IPS-18a (cell line): ENCODE data around the gene WWC1.

Source experiments
- H3K27ac ChIP-seq: one replicate; pipeline ENCODE4 v1.5.1; 2013; ENCODE audit warnings: low read length
- H3K27me3 ChIP-seq: one replicate; pipeline ENCODE4 v1.6.1; 2013; ENCODE audit warnings: mild to moderate bottlenecking, low read length; ENCODE audit not compliant: control insufficient read depth, insufficient read depth
- H3K36me3 ChIP-seq: one replicate; pipeline ENCODE4 v1.6.1; 2013; ENCODE audit warnings: low read depth, low read length; ENCODE audit not compliant: control insufficient read depth
- H3K4me1 ChIP-seq: one replicate; pipeline ENCODE4 v1.6.1; 2013; ENCODE audit warnings: low read depth, low read length; ENCODE audit not compliant: control insufficient read depth
- H3K4me3 ChIP-seq: one replicate; pipeline ENCODE4 v1.5.1; 2013; ENCODE audit warnings: low read length
- H3K9ac ChIP-seq: one replicate; pipeline ENCODE4 v1.6.1; 2013; ENCODE audit warnings: mild to moderate bottlenecking, low read length, moderate library complexity
- H3K9me3 ChIP-seq: one replicate; pipeline ENCODE4 v1.6.1; 2013; ENCODE audit warnings: low read depth, low read length; ENCODE audit not compliant: control insufficient read depth

Gene WWC1

GRCh38 chr5:168464641-168465040 lies 173.2 kb downstream of the WWC1 start:
- Histone ChIP-seq H3K9me3 (no peaks in the 10 kb centered on the region), H3K27ac (no peak overlapping the region), H3K9ac (no peak overlapping the region), H3K4me3 (no peak overlapping the region), H3K36me3 (peaks cover 37% of the 10 kb centered on the region), H3K27me3 (no peaks in the 10 kb centered on the region), H3K4me1 (no peaks in the 10 kb centered on the region)

DNA sequence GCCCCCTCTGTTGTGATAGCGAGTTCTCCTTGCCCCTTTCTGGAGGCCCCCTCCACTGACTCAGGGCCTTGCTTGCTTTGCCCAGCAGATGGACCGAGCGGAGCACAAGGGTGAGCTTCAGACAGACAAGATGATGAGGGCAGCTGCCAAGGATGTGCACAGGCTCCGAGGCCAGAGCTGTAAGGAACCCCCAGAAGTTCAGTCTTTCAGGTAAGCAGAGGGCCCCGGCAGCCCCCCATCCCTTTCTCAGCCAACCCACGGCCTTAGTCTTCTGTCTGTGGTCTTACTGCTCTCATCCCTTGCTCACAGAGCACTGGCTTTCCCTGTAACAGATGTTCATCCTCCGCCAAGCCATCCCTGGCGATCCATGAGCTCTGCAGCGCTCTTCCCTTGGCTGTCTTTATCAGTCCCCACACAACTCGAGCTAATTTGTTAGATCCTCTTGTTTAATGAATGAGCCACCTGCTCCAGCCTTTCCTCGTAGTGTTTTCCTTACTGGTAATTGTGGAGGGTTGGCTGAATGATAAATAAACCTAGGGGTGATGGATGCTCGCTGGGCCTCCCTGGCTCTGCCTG lies 176.4 kb downstream of the WWC1 start:
- Histone ChIP-seq H3K4me3 (no peak overlapping the region), H3K36me3 (peaks cover 37% of the 10 kb centered on the region), H3K27me3 (no peaks in the 10 kb centered on the region)

DNA sequence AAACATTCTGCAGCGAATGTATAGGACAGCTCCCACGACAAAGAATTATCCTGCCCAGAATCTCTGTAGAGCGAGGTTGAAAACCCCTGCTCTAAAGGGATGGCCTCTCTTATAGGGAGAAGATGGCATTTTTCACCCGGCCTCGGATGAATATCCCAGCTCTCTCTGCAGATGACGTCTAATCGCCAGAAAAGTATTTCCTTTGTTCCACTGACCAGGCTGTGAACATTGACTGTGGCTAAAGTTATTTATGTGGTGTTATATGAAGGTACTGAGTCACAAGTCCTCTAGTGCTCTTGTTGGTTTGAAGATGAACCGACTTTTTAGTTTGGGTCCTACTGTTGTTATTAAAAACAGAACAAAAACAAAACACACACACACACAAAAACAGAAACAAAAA lies 177.4 kb downstream of the WWC1 start:
- no peak overlapping the region for H3K27ac ChIP-seq
- no peaks in the 10 kb centered on the region for H3K27me3 ChIP-seq
- H3K9me3 ChIP-seq: no peaks in the 10 kb centered on the region
- H3K4me3 ChIP-seq: no peak overlapping the region
- H3K36me3 ChIP-seq: peaks cover 37% of the 10 kb centered on the region
- no peaks in the 10 kb centered on the region for H3K4me1 ChIP-seq
- H3K9ac ChIP-seq: no peak overlapping the region

More for the DNA sequence above, 176.4 kb downstream of the WWC1 start:
- Histone ChIP-seq H3K4me1 (no peaks in the 10 kb centered on the region), H3K9ac (no peak overlapping the region), H3K9me3 (no peaks in the 10 kb centered on the region), H3K27ac (no peak overlapping the region)

DNA sequence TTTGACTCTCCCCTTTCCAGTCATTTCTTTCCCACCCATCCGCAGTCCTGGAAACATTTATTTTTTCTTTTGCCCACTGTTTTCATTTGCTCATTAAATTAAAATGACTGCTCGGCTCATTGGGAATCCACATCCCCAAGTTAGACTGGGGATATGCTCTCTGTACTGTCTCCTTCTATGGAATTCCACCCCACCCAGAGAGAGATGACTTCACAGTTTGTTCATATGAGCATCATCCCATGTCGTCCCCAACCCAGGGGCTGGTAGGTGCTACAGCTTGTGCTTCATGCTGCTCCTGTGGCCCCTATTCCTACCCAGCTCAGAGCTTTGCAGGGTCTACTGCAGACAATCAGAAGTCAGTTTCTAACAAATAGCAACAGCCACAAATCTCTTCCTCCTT lies 178.4 kb downstream of the WWC1 start:
- no peak overlapping the region for H3K9ac ChIP-seq
- no peaks in the 10 kb centered on the region for H3K4me1 ChIP-seq
- no peaks in the 10 kb centered on the region for H3K9me3 ChIP-seq
- no peak overlapping the region for H3K4me3 ChIP-seq
- no peaks in the 10 kb centered on the region for H3K27me3 ChIP-seq
- H3K27ac ChIP-seq: no peak overlapping the region
- peaks cover 34% of the 10 kb centered on the region for H3K36me3 ChIP-seq

GRCh38 chr5:168471785-168472184 lies 180.3 kb downstream of the WWC1 start:
- H3K4me3 ChIP-seq: no peak overlapping the region
- H3K27me3 ChIP-seq: no peaks in the 10 kb centered on the region
- no peak overlapping the region for H3K9ac ChIP-seq
- peaks cover 29% of the 10 kb centered on the region for H3K36me3 ChIP-seq
- no peak overlapping the region for H3K27ac ChIP-seq
- H3K4me1 ChIP-seq: no peaks in the 10 kb centered on the region
- H3K9me3 ChIP-seq: no peaks in the 10 kb centered on the region

DNA sequence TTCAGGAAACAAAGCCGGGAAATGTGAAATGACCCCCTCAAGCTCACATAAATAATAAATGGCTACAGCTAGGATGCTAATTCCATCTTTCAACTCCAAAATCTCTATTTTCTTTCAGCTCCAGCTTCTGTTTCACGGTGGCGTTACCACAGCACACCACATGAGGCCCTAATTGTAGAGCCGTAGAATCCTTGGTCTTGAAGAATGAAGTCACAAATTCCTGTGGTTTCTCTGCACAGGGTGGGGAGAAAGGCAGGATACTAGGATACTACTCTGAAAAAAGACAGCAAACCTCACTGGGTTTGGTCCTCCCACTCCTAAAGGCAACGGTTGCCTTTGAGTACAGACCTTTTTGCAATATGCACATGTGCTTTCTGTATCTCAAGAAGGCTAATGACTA lies 180.9 kb downstream of the WWC1 start:
- Histone ChIP-seq H3K9ac (no peak overlapping the region), H3K4me1 (no peaks in the 10 kb centered on the region), H3K4me3 (no peak overlapping the region), H3K36me3 (peaks cover 26% of the 10 kb centered on the region), H3K27ac (no peak overlapping the region), H3K27me3 (no peaks in the 10 kb centered on the region), H3K9me3 (no peaks in the 10 kb centered on the region)

DNA sequence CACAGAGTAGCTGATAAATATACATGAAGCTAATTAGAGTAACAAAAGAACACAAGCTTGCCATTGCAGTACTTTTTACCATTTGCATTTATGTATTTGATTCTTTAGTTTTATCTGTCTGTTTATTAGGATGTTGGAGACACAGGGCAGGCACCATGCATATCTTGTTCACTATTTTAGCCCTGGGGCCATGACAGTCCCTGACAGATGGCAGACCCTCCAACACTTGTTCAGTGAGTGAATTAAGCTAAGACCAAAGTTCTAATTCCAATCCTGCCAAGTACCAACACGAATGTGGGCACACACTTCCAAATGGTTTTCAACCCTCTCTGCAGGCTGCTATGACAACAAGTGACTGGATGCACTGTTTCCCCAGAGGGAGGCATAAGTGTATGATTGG lies 182.9 kb downstream of the WWC1 start:
- Histone ChIP-seq H3K36me3 (peaks cover 13% of the 10 kb centered on the region), H3K9ac (no peak overlapping the region), H3K27ac (no peak overlapping the region), H3K4me1 (no peaks in the 10 kb centered on the region), H3K27me3 (no peaks in the 10 kb centered on the region), H3K4me3 (no peak overlapping the region), H3K9me3 (no peaks in the 10 kb centered on the region)

- Histone ChIP-seq H3K9ac (no peak overlapping the region), H3K9me3 (no peaks in the 10 kb centered on the region), H3K27me3 (peaks cover 2% of the 10 kb centered on the region), H3K27ac (no peak overlapping the region), H3K4me3 (no peak overlapping the region), H3K4me1 (no peaks in the 10 kb centered on the region), H3K36me3 (peaks cover 5% of the 10 kb centered on the region)
Observed at GRCh38 chr5:168477060-168477459, 185.6 kb downstream of the WWC1 start.

GRCh38 chr5:168479166-168479565 lies 187.7 kb downstream of the WWC1 start:
- H3K27me3 ChIP-seq: peaks cover 5% of the 10 kb centered on the region
- no peaks in the 10 kb centered on the region for H3K4me1 ChIP-seq
- no peak overlapping the region for H3K9ac ChIP-seq
- H3K27ac ChIP-seq: no peak overlapping the region
- H3K36me3 ChIP-seq: no peaks in the 10 kb centered on the region
- no peaks in the 10 kb centered on the region for H3K9me3 ChIP-seq
- no peak overlapping the region for H3K4me3 ChIP-seq

- H3K4me3 ChIP-seq: no peak overlapping the region
- no peaks in the 10 kb centered on the region for H3K9me3 ChIP-seq
- H3K27ac ChIP-seq: no peak overlapping the region
- H3K36me3 ChIP-seq: no peaks in the 10 kb centered on the region
- H3K4me1 ChIP-seq: no peaks in the 10 kb centered on the region
- H3K27me3 ChIP-seq: peaks cover 5% of the 10 kb centered on the region
- H3K9ac ChIP-seq: no peak overlapping the region
Observed at GRCh38 chr5:168480601-168481000, 189.2 kb downstream of the WWC1 start.

DNA sequence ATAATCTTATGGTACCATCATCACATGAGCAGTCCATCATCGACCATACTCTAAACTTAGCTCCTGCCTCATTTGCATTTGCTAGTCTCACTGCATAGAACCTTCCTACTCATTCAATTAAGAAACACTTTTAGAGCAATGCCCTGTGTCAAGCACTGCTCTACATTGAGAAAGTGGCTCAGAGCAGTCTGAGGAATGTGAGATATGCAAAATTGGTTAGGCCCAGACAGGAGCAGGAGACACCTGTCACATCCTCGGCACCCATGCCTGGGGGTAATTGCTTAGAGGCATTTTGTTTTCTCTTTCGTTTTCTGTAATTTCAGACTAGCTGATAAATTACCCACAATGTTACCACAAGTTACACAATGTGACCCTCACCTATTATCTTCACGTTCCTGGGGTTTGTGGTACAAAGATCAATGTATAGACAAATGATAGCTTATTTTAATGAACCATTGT lies 189.9 kb downstream of the WWC1 start:
- no peaks in the 10 kb centered on the region for H3K36me3 ChIP-seq
- H3K4me1 ChIP-seq: no peaks in the 10 kb centered on the region
- no peak overlapping the region for H3K27ac ChIP-seq
- H3K27me3 ChIP-seq: peaks cover 5% of the 10 kb centered on the region
- no peaks in the 10 kb centered on the region for H3K9me3 ChIP-seq
- no peak overlapping the region for H3K9ac ChIP-seq
- H3K4me3 ChIP-seq: no peak overlapping the region

DNA sequence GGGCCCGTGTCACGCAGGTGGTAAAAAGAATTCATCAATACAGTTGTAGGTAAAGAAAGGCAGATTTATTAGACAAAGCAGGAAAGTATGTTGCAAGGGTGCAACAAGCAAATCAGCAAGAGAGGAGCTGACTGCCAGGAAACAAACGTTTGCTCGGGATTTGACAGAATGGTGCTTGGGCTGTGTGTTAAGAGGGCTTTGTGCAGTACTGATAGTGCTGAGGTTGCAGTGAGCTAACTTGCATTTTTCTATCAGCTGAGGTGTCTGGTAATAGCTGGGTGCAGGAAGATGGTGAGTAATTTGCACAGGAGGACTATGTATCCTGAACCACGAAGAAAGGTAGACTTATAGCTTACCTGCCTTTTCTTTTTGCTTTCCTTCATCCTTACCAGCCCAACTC lies 190.9 kb downstream of the WWC1 start:
- H3K4me3 ChIP-seq: no peak overlapping the region
- no peaks in the 10 kb centered on the region for H3K9me3 ChIP-seq
- H3K9ac ChIP-seq: no peak overlapping the region
- no peak overlapping the region for H3K27ac ChIP-seq
- H3K36me3 ChIP-seq: no peaks in the 10 kb centered on the region
- peaks cover 2% of the 10 kb centered on the region for H3K4me1 ChIP-seq
- peaks cover 5% of the 10 kb centered on the region for H3K27me3 ChIP-seq
